ENCODE results near the gene RHBDL3. TPM values are rescaled to one million over a fixed set of nuclear protein-coding genes. Genes with fewer than 3 reads are reported as not detected.

Gene RHBDL3
- total RNA-seq, 1 experiment from 2014 or later = 13.2 TPM

DNA sequence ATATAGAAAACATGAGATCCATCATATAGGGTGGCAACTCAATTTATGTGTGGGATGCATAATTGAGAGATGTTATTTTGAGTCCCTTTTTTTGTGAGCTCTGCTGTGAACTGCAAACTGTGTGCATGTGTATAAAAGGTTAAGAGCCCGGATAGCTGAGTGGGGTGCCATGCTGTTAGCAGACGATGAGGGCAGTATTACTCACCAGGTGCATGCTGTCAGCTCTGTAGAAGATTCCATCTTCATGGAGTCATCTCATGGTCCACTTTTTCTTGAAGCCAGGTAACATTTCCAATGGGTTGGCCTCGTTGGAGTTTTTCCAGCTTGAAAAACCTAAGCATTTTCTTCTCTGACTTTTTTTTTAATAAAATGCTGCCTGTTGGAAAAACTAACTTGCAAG lies 43.0 kb upstream of the RHBDL3 start:
- H3K27ac Mint-ChIP-seq = no peak overlapping the region
- DNase-seq (ENCODE audit: low spot score) (no peak), ATAC-seq (no peak)
- no peaks in the 10 kb centered on the region for H3K9me3 Mint-ChIP-seq
- no peak for TF ChIP-seq GTF2I (CRISPR knock-in tag; conservative IDR thresholded peaks at IDR 0.05)
- TF ChIP-seq, protein P1, sequence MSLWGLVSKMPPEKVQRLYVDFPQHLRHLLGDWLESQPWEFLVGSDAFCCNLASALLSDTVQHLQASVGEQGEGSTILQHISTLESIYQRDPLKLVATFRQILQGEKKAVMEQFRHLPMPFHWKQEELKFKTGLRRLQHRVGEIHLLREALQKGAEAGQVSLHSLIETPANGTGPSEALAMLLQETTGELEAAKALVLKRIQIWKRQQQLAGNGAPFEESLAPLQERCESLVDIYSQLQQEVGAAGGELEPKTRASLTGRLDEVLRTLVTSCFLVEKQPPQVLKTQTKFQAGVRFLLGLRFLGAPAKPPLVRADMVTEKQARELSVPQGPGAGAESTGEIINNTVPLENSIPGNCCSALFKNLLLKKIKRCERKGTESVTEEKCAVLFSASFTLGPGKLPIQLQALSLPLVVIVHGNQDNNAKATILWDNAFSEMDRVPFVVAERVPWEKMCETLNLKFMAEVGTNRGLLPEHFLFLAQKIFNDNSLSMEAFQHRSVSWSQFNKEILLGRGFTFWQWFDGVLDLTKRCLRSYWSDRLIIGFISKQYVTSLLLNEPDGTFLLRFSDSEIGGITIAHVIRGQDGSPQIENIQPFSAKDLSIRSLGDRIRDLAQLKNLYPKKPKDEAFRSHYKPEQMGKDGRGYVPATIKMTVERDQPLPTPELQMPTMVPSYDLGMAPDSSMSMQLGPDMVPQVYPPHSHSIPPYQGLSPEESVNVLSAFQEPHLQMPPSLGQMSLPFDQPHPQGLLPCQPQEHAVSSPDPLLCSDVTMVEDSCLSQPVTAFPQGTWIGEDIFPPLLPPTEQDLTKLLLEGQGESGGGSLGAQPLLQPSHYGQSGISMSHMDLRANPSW (CRISPR knock-in tag; conservative IDR thresholded peaks at IDR 0.05; ENCODE audit: low read depth) = no peak
- no peak for TF ChIP-seq TEAD1 (CRISPR knock-in tag; IDR thresholded peaks at IDR 0.05)
- TF ChIP-seq MAX (CRISPR knock-in tag; IDR thresholded peaks at IDR 0.05) = no peak
- no peak overlapping the region for H3K4me3 Mint-ChIP-seq
- CTCF ChIA-PET = interaction anchor here (0.8 kb wide), 1 partner anchor 30 kb away, joined by 3 read pairs; no protein-coding TSS in a partner anchor
- H3K4me1 Mint-ChIP-seq = peaks cover 11% of the 10 kb centered on the region
- POLR2A ChIA-PET = no interaction called here
- H3K36me3 Mint-ChIP-seq = no peaks in the 10 kb centered on the region
- no peaks in the 10 kb centered on the region for H3K27me3 Mint-ChIP-seq (ENCODE audit: low read depth)

DNA sequence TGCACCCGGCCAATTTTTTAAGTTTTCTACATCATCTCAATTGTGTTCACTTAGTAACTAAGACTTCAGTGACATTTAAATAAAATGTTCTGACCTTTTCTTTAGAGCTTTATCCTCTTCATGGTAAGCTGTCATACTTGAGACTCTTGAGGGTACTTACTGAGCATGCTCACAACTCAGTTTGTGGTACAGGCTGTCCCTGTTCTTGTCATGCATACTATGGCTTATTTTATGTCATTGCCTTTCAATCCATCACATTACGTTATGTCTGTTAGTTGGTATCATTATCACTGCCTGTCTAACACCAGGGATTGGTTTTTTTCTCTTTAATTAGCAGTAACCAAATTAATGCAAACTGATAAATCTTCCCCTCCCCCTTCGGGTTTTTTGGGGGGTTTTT lies 41.9 kb upstream of the RHBDL3 start:
- no peaks in the 10 kb centered on the region for H3K9me3 Mint-ChIP-seq
- DNase-seq (ENCODE audit: low spot score) (no peak), ATAC-seq (no peak)
- H3K4me1 Mint-ChIP-seq = peaks cover 21% of the 10 kb centered on the region
- no peaks in the 10 kb centered on the region for H3K36me3 Mint-ChIP-seq
- no peak overlapping the region for H3K4me3 Mint-ChIP-seq
- no peaks in the 10 kb centered on the region for H3K27me3 Mint-ChIP-seq (ENCODE audit: low read depth)
- ChIA-PET CTCF (no interaction called here), POLR2A (no interaction called here)
- TF ChIP-seq ATF6 (CRISPR knock-in tag; IDR thresholded peaks at IDR 0.05) (no peak), ZNF317 (CRISPR knock-in tag; IDR thresholded peaks at IDR 0.05; ENCODE audit: borderline replicate concordance, low read depth) (no peak), NR2C2 (CRISPR knock-in tag; IDR thresholded peaks at IDR 0.05) (no peak), GRHL2 (CRISPR knock-in tag; IDR thresholded peaks at IDR 0.05; ENCODE audit: insufficient replicate concordance, severe bottlenecking) (no peak), PREB (CRISPR knock-in tag; IDR thresholded peaks at IDR 0.05; ENCODE audit: borderline replicate concordance) (no peak), PRRX2 (CRISPR knock-in tag; IDR thresholded peaks at IDR 0.05) (no peak), ZNF263 (CRISPR knock-in tag; IDR thresholded peaks at IDR 0.05; ENCODE audit: low read depth) (no peak), NFYB (CRISPR knock-in tag; conservative IDR thresholded peaks at IDR 0.05; ENCODE audit: low read depth) (no peak), IRF2 (CRISPR knock-in tag; IDR thresholded peaks at IDR 0.05; ENCODE audit: borderline replicate concordance, low read depth) (no peak), OVOL2 (CRISPR knock-in tag; IDR thresholded peaks at IDR 0.05; ENCODE audit: borderline replicate concordance) (no peak), USF2 (CRISPR knock-in tag; IDR thresholded peaks at IDR 0.05) (no peak), RELA (CRISPR knock-in tag; IDR thresholded peaks at IDR 0.05; ENCODE audit: borderline replicate concordance) (no peak)
- TF ChIP-seq, protein P2, sequence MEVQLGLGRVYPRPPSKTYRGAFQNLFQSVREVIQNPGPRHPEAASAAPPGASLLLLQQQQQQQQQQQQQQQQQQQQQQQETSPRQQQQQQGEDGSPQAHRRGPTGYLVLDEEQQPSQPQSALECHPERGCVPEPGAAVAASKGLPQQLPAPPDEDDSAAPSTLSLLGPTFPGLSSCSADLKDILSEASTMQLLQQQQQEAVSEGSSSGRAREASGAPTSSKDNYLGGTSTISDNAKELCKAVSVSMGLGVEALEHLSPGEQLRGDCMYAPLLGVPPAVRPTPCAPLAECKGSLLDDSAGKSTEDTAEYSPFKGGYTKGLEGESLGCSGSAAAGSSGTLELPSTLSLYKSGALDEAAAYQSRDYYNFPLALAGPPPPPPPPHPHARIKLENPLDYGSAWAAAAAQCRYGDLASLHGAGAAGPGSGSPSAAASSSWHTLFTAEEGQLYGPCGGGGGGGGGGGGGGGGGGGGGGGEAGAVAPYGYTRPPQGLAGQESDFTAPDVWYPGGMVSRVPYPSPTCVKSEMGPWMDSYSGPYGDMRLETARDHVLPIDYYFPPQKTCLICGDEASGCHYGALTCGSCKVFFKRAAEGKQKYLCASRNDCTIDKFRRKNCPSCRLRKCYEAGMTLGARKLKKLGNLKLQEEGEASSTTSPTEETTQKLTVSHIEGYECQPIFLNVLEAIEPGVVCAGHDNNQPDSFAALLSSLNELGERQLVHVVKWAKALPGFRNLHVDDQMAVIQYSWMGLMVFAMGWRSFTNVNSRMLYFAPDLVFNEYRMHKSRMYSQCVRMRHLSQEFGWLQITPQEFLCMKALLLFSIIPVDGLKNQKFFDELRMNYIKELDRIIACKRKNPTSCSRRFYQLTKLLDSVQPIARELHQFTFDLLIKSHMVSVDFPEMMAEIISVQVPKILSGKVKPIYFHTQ (CRISPR knock-in tag; IDR thresholded peaks at IDR 0.05) = no peak
- TF ChIP-seq, protein P3, sequence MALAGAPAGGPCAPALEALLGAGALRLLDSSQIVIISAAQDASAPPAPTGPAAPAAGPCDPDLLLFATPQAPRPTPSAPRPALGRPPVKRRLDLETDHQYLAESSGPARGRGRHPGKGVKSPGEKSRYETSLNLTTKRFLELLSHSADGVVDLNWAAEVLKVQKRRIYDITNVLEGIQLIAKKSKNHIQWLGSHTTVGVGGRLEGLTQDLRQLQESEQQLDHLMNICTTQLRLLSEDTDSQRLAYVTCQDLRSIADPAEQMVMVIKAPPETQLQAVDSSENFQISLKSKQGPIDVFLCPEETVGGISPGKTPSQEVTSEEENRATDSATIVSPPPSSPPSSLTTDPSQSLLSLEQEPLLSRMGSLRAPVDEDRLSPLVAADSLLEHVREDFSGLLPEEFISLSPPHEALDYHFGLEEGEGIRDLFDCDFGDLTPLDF (CRISPR knock-in tag; IDR thresholded peaks at IDR 0.05) = no peak
- no peak overlapping the region for H3K27ac Mint-ChIP-seq
